Dermis blood vessel endothelial cell (primary cell): ENCODE results near the gene GAD1. TPM values are rescaled to one million over a fixed set of nuclear protein-coding genes. Genes with fewer than 3 reads are reported as not detected.

Experiments used
- DNase-seq: peaks from one replicate; pipeline ENCODE4 v3.0.0; 2010
- total RNA-seq: library from RNA; depleted of rRNA; stranded (reverse); fragments of >200 nt; gene quantifications from 2 replicates; pipeline ENCODE4 v1.2.3, GENCODE V29; 2014

GAD1 gene
- total RNA-seq, 1 donor from 2014 or later = not detected

- DNase-seq = no peak
Observed at GRCh38 chr2:170818036-170818751, 1.5 kb downstream of the GAD1 start.

GRCh38 chr2:170818752-170819470, 2.2 kb downstream of the GAD1 start:
- DNase-seq = no peak

- DNase-seq = no peak
Observed at GRCh38 chr2:170819680-170820664, 3.3 kb downstream of the GAD1 start.

- DNase-seq = no peak
Observed at GRCh38 chr2:170820757-170821530, 4.3 kb downstream of the GAD1 start.

GRCh38 chr2:170821531-170822289, 5.0 kb downstream of the GAD1 start:
- DNase-seq = no peak

GRCh38 chr2:170822290-170823087, 5.8 kb downstream of the GAD1 start:
- no peak for DNase-seq

GRCh38 chr2:170823088-170823897, 6.6 kb downstream of the GAD1 start:
- DNase-seq = no peak

- no peak for DNase-seq
Observed at GRCh38 chr2:170823898-170824215, 7.2 kb downstream of the GAD1 start.

- DNase-seq = no peak
Observed at GRCh38 chr2:170824526-170825015, 7.9 kb downstream of the GAD1 start.

- no peak for DNase-seq
Observed at GRCh38 chr2:170827841-170828532, 11.3 kb downstream of the GAD1 start.

GRCh38 chr2:170828533-170828916, 11.8 kb downstream of the GAD1 start:
- no peak for DNase-seq

GRCh38 chr2:170829036-170829435, 12.3 kb downstream of the GAD1 start:
- no peak for DNase-seq

GRCh38 chr2:170830166-170830565, 13.5 kb downstream of the GAD1 start:
- no peak for DNase-seq

GRCh38 chr2:170831115-170831514, 14.4 kb downstream of the GAD1 start:
- no peak for DNase-seq

- DNase-seq = no peak
Observed at GRCh38 chr2:170836027-170836426, 19.3 kb downstream of the GAD1 start.

GRCh38 chr2:170840717-170841210, 24.1 kb downstream of the GAD1 start:
- DNase-seq = no peak

- DNase-seq = no peak
Observed at GRCh38 chr2:170842785-170843184, 26.1 kb downstream of the GAD1 start.

GRCh38 chr2:170843656-170844055, 27.0 kb downstream of the GAD1 start:
- DNase-seq = peak; percentile 41

GRCh38 chr2:170845343-170845742, 28.7 kb downstream of the GAD1 start:
- DNase-seq = no peak
